GM10266 (cell line): ENCODE results near the gene SOCS1.

Experiments used
- DNase-seq: peaks from one replicate; pipeline ENCODE4 v3.0.0; 2012; ENCODE audit errors: extremely low spot score
- CTCF ChIP-seq: IDR thresholded peaks from 2 replicates; pipeline ENCODE4 v1.5.1; 2012; ENCODE audit warnings: mild to moderate bottlenecking, low read depth; ENCODE audit not compliant: control insufficient read depth, insufficient read depth; ENCODE audit errors: missing control alignments

SOCS1 gene

GRCh38 chr16:11211977-11212797 is 43.8 kb downstream of the SOCS1 start:
- no peak for TF ChIP-seq CTCF
- no peak for DNase-seq

GRCh38 chr16:11211061-11211976 is 44.7 kb downstream of the SOCS1 start:
- no peak for DNase-seq
- peak; percentile 1 for TF ChIP-seq CTCF

GRCh38 chr16:11210260-11210659 is 45.7 kb downstream of the SOCS1 start:
- DNase-seq: no peak

GRCh38 chr16:11208916-11209665 is 46.9 kb downstream of the SOCS1 start:
- TF ChIP-seq CTCF: no peak
- DNase-seq: no peak

More at GRCh38 chr16:11210260-11210659, 45.7 kb downstream of the SOCS1 start:
- TF ChIP-seq CTCF: no peak

- no peak for TF ChIP-seq CTCF
- DNase-seq: no peak
These were observed 48.4 kb downstream of the SOCS1 start for GRCh38 chr16:11207646-11208045.

GRCh38 chr16:11205754-11206581 is 50.0 kb downstream of the SOCS1 start:
- DNase-seq: no peak
- TF ChIP-seq CTCF: no peak
